B cell (primary cell): ENCODE measurements around the gene NUP214.

Experiments used
- EZH2 ChIP-seq: IDR thresholded peaks from 2 replicates; pipeline ENCODE4 v1.6.1; 2012; ENCODE audit warnings: borderline replicate concordance, low read depth, mild to moderate bottlenecking, moderate library complexity, low read length; ENCODE audit not compliant: insufficient read depth, poor library complexity, severe bottlenecking
- TF ChIP-seq, protein P1 (sequence below): fragments of 200-600 bp; IDR thresholded peaks from one replicate; pipeline ENCODE4 v1.8.0; 2022; ENCODE audit warnings: antibody characterized with exemption, mild to moderate bottlenecking

DNA sequence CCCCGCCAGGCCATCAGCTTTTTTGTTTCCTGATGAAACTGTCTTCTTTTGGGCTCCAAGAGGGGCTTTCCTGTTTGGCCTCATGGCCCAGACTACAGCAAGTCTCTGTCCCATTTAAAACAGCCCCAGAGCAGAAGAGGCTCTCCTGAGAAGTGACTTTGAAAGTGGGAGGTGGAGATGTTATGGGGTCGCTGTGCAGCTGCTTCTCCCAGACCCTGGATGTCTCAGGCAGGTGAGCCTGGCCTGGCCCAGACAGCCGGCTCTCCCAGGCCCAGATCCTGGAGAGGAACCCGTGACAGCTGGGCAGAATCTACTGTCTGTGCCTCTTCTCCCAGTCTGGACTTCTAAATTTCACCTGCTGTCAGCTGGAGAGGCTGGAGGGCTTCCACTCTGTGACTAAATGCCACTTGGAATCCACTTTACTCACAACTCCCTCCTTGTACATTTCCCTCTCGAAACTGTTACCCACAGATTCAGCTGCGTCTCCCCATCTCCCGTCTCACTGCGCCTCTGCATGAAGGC lies 130.4 kb downstream of the NUP214 start:
- TF ChIP-seq, protein P1, sequence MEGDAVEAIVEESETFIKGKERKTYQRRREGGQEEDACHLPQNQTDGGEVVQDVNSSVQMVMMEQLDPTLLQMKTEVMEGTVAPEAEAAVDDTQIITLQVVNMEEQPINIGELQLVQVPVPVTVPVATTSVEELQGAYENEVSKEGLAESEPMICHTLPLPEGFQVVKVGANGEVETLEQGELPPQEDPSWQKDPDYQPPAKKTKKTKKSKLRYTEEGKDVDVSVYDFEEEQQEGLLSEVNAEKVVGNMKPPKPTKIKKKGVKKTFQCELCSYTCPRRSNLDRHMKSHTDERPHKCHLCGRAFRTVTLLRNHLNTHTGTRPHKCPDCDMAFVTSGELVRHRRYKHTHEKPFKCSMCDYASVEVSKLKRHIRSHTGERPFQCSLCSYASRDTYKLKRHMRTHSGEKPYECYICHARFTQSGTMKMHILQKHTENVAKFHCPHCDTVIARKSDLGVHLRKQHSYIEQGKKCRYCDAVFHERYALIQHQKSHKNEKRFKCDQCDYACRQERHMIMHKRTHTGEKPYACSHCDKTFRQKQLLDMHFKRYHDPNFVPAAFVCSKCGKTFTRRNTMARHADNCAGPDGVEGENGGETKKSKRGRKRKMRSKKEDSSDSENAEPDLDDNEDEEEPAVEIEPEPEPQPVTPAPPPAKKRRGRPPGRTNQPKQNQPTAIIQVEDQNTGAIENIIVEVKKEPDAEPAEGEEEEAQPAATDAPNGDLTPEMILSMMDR, result no peak
- TF ChIP-seq EZH2, result no peak
